ENCODE data around the gene FOXO1.

FOXO1 gene

GRCh38 chr13:40539576-40540327, 126.7 kb downstream of the FOXO1 start:
- DNase-seq = no peak

- DNase-seq = no peak
Measured at GRCh38 chr13:40537146-40537895, 129.1 kb downstream of the FOXO1 start.

DNA sequence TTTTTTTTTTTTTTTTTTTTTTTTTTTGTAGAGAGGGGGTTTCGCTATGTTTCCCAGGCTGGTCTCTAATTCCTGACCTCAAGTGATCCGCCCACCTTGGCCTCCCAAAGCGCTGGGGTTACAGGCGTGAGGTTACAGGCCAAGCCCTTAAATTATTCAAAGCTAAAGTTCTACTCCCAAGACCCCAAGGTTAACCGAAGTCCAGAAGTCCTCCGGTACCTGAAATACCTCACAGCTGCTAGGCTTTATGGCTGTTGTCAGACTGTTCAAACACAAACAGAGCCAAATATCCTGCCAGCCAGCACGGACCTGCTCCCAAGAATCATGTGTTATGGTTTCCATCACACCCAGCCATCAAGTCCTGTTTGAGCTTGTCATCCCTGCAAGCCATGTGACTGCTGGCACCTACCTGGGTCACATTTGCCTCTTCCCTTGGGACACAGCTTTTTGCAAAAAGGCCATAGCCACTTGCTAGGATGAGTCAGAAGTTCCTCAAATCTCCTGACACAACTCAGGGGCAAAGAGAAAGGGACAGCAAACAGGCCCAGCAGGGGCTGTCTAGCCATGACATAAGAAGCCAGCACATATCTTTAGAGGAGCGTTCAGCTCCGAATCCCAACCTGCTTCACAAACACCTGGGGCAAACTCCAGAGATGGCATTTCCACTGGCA, 129.9 kb downstream of the FOXO1 start:
- DNase-seq = no peak

GRCh38 chr13:40535345-40535836, 131.1 kb downstream of the FOXO1 start:
- DNase-seq = no peak

- DNase-seq = no peak
Measured at GRCh38 chr13:40534456-40534855, 132.0 kb downstream of the FOXO1 start.

DNA sequence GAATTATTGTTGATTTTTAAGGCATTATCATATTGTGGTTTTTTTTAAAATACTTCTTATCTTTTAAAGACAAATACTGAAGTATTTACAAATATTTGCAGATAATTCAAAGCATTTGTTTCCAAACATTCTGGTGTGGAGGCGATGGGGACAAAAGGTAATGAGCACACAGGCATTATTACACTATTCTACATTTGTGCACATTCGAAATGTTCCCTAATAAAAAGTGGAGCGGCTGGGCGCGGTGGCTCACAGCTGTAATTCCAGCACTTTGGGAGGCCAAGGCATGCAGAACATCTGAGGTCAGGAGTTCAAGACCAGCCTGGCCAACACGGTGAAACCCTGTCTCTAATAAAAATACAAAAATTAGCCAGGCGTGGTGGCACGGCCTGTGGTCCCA, 133.4 kb downstream of the FOXO1 start:
- DNase-seq = no peak

GRCh38 chr13:40530961-40531360, 135.5 kb downstream of the FOXO1 start:
- no peak for DNase-seq

- DNase-seq = no peak
Measured at GRCh38 chr13:40528881-40529280, 137.6 kb downstream of the FOXO1 start.

DNA sequence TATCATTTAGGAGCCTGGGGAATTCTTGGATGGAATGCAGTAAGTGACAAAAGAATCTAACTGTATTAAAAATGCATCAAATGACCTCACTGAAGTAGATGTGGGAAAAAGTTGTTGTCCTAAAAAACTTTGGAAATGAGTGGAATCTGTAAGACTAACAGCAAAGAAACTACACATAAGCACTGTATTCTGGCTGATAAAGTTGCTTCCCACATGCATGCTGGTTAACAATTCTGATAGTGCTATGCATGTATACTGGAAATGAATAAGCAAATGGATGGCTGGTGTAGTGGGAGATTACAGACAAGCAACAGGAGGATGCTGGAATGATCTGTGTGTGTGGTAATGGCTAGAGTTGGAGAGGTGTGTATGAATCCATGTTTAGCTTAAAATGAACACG, 138.5 kb downstream of the FOXO1 start:
- peak; percentile 7 for DNase-seq

GRCh38 chr13:40522282-40522681, 144.2 kb downstream of the FOXO1 start:
- no peak for DNase-seq

DNA sequence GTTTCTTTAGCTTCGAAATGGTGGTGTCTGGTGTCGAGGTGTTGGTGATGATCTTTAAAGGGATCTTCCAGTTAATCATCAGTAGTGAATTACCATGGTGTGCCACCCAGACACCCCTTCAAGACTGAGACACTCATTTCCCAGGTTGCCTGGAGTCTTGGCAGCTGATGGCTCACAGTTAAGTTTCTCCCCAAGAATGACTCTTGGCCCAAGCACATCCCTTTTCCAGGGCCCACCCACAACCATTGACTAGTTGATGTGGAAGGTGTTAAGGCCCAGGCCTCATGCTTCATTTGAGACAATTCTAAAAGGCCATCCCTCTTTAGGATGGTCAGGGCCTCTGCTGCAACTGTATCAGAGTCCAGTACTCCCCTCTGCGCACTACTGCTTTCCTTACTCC, 145.5 kb downstream of the FOXO1 start:
- no peak for DNase-seq

GRCh38 chr13:40519637-40520036, 146.8 kb downstream of the FOXO1 start:
- no peak for DNase-seq

GRCh38 chr13:40518481-40518882, 148.0 kb downstream of the FOXO1 start:
- DNase-seq = no peak

DNA sequence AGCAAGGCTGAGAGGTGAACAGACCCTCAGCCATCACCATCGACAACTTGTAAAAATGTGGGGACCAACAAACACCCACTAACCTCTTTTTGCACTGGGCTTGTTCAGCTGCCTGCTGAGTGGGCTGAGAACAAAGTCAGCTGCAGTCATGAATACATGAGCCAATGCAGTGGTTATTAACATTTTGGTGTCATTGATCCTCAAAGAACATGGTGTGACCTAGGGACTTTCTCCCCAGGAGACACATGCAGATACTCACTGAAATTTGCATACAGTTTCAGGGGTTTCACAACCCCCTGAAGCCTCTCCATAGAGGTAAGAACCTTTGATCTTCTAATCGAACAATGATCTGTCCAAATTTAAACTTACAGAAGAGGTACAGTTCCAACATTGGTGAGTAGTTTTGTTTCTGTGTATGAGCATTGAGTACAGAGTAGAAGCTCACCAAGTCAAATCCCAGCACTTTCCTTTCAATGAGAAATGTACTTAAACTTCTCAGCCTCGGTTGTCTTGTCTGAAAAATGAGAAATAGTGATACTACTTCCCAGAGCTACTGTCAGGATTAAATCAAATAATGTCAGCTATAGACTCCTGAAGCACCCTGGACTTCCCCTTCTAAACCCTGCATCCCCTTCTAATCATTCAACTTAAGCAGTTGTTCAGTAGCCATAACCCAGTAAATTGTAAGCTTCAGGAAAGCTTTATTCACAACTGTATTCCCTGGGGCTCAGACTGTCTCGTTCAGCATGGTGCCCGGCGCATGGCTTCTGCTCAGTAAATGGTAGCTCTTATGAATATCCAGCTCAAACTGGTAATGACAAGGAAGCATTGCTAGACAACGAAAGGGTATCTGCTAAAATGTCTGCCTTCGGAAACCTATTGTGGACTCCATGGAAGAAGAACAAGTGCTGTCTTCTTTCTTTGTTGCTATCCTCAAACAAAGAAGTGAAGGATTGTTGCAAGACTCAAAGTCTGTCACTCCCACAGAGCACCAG, 148.7 kb downstream of the FOXO1 start:
- no peak for DNase-seq

GRCh38 chr13:40515702-40516101, 150.7 kb downstream of the FOXO1 start:
- DNase-seq = no peak

- no peak for DNase-seq
Measured at GRCh38 chr13:40514802-40515201, 151.6 kb downstream of the FOXO1 start.

- no peak for DNase-seq
Measured at GRCh38 chr13:40509876-40510275, 156.6 kb downstream of the FOXO1 start.

- no peak for DNase-seq
Measured at GRCh38 chr13:40508767-40509342, 157.6 kb downstream of the FOXO1 start.

GRCh38 chr13:40508127-40508526, 158.3 kb downstream of the FOXO1 start:
- DNase-seq = no peak

DNA sequence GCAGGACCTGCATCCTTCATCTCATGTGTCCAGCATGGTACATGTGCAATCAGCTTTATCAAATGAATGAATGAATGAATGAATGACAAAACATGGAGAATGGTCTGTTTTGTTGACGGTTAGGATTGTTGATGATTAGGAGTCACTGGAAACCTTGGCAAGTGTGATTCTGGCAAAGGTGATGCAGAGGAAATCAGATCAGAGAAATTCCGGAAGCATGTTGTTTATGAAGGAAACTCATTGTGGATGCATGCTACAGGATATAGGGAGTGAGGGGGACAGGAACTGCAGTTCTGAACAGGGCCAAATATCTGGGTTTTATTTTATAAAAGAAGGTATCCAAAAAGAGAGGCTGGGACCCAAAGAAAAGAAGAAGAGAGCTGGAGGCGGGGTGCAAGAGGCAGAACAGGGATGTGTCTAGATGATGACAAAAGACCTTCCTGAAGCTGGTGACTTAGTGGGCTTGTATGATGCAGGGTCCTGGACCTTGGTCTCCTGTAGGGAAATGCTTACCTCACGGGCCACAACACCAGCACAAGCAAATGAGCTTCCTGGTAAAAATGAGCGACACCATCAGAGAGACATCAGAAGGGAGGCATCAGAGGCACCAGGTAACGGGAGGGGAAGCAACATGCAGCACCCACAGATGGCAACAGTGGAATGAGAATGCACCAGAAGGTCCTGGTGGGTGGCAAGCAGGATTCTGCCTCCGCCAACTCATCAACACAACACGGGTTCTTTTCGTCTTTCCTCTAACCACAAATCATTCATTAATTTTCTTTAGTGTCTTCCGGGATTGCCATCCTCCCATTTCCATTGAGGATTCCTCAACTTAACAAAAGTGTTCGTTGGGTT, 159.6 kb downstream of the FOXO1 start:
- no peak for DNase-seq

All from OCI-M1 (cell line).